K562 (cell line): ENCODE data around the gene ZNF821. TPM values are rescaled to one million over a fixed set of nuclear protein-coding genes. Genes with fewer than 3 reads are reported as not detected.

Experiments used
- CBFA2T2 ChIP-seq: fragments of 450-650 bp; conservative IDR thresholded peaks from 2 replicates; pipeline ENCODE4 v1.6.1; 2017; ENCODE audit warnings: mild to moderate bottlenecking
- ELF1 ChIP-seq: fragments of 200-800 bp; sonication (Bioruptor generic); IDR thresholded peaks from 2 replicates; pipeline ENCODE4 v1.6.1; 2016; ENCODE audit warnings: missing genetic modification characterization, missing compliant biosample characterization
- ESRRA ChIP-seq: fragments of 450-650 bp; IDR thresholded peaks from 2 replicates; pipeline ENCODE4 v1.6.1; 2014; ENCODE audit warnings: low read depth, mild to moderate bottlenecking, moderate library complexity, borderline replicate concordance
- MECOM ChIP-seq: fragments of 250-450 bp; sonication (Bioruptor Pico); IDR thresholded peaks from 2 replicates; pipeline ENCODE4 v1.8.0; 2022; ENCODE audit warnings: inconsistent platforms
- NCOA6 ChIP-seq: fragments of 450-650 bp; IDR thresholded peaks from 2 replicates; pipeline ENCODE4 v1.6.1; 2017; ENCODE audit warnings: mild to moderate bottlenecking
- STAG1 ChIP-seq: sonication (generic); formaldehyde crosslinking; IDR thresholded peaks from 2 replicates; pipeline ENCODE4 v1.5.0; 2020; ENCODE audit warnings: missing genetic modification reagents, borderline replicate concordance
- STAT5A ChIP-seq: IDR thresholded peaks from 2 replicates; pipeline ENCODE4 v1.6.1; 2012; ENCODE audit warnings: low read length, inconsistent platforms, borderline replicate concordance
- TAF1 ChIP-seq: IDR thresholded peaks from 2 replicates; pipeline ENCODE4 v1.6.1; 2011; ENCODE audit warnings: mild to moderate bottlenecking, low read length, moderate library complexity; ENCODE audit not compliant: insufficient read depth, control insufficient read depth, severe bottlenecking; ENCODE audit errors: extremely low read depth
- YY1 ChIP-seq, 3 experiments: IDR thresholded peaks; 2 replicates each; pipeline ENCODE4 v1.6.1; 2011; ENCODE audit warnings: low read length in 2 of 3, mild to moderate bottlenecking in 2 of 3, moderate library complexity in 2 of 3, borderline replicate concordance in 1 of 3, control low read depth in 1 of 3, low read depth in 1 of 3; ENCODE audit not compliant: insufficient read depth in 3 of 3, insufficient replicate concordance in 2 of 3, control insufficient read depth in 1 of 3, insufficient read length in 1 of 3; ENCODE audit errors: extremely low read depth in 1 of 3
- ZC3H8 ChIP-seq: fragments of 450-650 bp; IDR thresholded peaks from 2 replicates; pipeline ENCODE4 v1.6.1; 2017
- ZNF551 ChIP-seq: fragments of 250-450 bp; sonication (Bioruptor Pico); IDR thresholded peaks from 2 replicates; pipeline ENCODE4 v1.5.0; 2021; ENCODE audit warnings: mild to moderate bottlenecking, moderate library complexity
- polyA plus RNA-seq, 8 experiments: library from polyadenylated mRNA; depleted of rRNA in 4 of 8; stranded (reverse) in 5 of 8; unstranded in 3 of 8; fragments of >200 nt; fragmentation: Nextera tagmentation in 2 of 8; fragmentation: Illumina TruSeq in 1 of 8; extraction: Ambion mirVana in 2 of 8; extraction: Trizol in 1 of 8; gene quantifications; 2 replicates each; pipeline versions ENCODE4 v1.2.1 to v1.2.3, GENCODE V29; 2011 to 2014; ENCODE audit warnings: inconsistent platforms in 1 of 8, missing spikeins in 1 of 8
- total RNA-seq, 7 experiments: library from RNA; depleted of rRNA in 6 of 7; stranded (reverse); fragments of >200 nt in 6 of 7; fragmentation: Illumina TruSeq in 2 of 7; extraction: Trizol in 2 of 7; gene quantifications; 2 replicates each; pipeline versions ENCODE4 v1.2.1 to v1.2.3, GENCODE V29; 2011 to 2021; ENCODE audit warnings: low replicate concordance in 1 of 7
- TF ChIP-seq, protein P1 (sequence below), 2 experiments: fragments of 450-650 bp in 1 of 2; sonication (generic) in 1 of 2; formaldehyde crosslinking in 1 of 2; IDR thresholded peaks; 2 replicates each; pipeline versions ENCODE4 v1.7.1 to v1.9.0; 2016 to 2022; ENCODE audit warnings: inconsistent platforms in 1 of 2, mild to moderate bottlenecking in 1 of 2, missing genetic modification reagents in 1 of 2
- TF ChIP-seq, protein P2 (sequence below): fragments of 250-450 bp; sonication (Bioruptor Pico); IDR thresholded peaks from 2 replicates; pipeline ENCODE4 v1.4.0; 2020; ENCODE audit warnings: mild to moderate bottlenecking, moderate library complexity, borderline replicate concordance

ZNF821 gene
- total and polyA plus RNA-seq, 9 of the 15 experiments (the other 6 are each of a cell fraction or from before 2014, with no cell fraction given) = 0.38 to 5.6 (median 3.6) TPM

DNA sequence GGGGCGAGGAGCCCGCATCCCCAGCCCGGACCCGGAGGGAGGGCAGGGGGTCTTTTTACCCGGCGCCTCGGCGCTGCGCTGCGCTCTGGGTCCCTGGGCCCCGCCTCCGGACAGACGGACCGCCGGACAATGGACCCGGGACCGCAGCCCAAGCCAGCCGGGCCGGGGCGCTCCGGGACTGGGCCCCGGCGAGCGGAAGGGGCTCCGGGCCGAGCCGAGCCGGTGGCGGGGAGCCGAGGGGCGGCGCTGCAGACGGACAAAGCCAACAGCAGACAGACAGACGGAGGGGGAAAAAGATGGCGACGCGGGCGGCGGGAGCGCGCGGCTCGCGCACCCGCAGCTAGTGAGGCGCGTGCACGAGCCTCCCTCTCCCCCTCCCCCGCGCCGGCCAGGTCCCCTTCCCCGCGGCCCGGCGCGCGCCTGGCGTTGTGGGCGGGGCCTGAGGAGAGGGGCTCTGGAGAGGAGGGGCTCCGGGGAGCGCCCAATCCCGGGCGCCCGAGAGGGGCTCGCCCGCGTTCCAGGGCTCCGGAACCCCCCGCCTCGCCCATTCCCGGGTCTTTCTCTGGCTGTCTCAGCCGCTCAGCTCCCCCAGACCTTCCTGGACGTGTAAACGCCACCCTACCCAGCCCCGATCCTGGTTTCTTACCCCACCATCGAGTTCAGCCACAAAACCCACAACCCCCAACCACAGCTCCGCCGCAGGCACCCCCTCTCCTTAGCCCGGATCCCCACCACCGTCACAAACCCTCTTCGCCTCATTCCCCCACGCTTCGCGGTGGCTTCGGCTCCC lies at the start of gene ZNF821 (continued):
- TF ChIP-seq, protein P1, sequence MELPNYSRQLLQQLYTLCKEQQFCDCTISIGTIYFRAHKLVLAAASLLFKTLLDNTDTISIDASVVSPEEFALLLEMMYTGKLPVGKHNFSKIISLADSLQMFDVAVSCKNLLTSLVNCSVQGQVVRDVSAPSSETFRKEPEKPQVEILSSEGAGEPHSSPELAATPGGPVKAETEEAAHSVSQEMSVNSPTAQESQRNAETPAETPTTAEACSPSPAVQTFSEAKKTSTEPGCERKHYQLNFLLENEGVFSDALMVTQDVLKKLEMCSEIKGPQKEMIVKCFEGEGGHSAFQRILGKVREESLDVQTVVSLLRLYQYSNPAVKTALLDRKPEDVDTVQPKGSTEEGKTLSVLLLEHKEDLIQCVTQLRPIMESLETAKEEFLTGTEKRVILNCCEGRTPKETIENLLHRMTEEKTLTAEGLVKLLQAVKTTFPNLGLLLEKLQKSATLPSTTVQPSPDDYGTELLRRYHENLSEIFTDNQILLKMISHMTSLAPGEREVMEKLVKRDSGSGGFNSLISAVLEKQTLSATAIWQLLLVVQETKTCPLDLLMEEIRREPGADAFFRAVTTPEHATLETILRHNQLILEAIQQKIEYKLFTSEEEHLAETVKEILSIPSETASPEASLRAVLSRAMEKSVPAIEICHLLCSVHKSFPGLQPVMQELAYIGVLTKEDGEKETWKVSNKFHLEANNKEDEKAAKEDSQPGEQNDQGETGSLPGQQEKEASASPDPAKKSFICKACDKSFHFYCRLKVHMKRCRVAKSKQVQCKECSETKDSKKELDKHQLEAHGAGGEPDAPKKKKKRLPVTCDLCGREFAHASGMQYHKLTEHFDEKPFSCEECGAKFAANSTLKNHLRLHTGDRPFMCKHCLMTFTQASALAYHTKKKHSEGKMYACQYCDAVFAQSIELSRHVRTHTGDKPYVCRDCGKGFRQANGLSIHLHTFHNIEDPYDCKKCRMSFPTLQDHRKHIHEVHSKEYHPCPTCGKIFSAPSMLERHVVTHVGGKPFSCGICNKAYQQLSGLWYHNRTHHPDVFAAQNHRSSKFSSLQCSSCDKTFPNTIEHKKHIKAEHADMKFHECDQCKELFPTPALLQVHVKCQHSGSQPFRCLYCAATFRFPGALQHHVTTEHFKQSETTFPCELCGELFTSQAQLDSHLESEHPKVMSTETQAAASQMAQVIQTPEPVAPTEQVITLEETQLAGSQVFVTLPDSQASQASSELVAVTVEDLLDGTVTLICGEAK (IDR thresholded peaks at IDR 0.05) = peak; percentile 54
- TF ChIP-seq, protein P1 (CRISPR knock-in tag; IDR thresholded peaks at IDR 0.05) = no peak
- TF ChIP-seq ESRRA = peak; percentile 29; the same call in 1 of the 2 replicates
- TF ChIP-seq, protein P2, sequence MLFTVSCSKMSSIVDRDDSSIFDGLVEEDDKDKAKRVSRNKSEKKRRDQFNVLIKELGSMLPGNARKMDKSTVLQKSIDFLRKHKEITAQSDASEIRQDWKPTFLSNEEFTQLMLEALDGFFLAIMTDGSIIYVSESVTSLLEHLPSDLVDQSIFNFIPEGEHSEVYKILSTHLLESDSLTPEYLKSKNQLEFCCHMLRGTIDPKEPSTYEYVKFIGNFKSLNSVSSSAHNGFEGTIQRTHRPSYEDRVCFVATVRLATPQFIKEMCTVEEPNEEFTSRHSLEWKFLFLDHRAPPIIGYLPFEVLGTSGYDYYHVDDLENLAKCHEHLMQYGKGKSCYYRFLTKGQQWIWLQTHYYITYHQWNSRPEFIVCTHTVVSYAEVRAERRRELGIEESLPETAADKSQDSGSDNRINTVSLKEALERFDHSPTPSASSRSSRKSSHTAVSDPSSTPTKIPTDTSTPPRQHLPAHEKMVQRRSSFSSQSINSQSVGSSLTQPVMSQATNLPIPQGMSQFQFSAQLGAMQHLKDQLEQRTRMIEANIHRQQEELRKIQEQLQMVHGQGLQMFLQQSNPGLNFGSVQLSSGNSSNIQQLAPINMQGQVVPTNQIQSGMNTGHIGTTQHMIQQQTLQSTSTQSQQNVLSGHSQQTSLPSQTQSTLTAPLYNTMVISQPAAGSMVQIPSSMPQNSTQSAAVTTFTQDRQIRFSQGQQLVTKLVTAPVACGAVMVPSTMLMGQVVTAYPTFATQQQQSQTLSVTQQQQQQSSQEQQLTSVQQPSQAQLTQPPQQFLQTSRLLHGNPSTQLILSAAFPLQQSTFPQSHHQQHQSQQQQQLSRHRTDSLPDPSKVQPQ (CRISPR knock-in tag) = no peak
- no peak for TF ChIP-seq NCOA6
- TF ChIP-seq ZNF551 (CRISPR knock-in tag) = no peak
- TF ChIP-seq YY1 (IDR thresholded peaks at IDR 0.05; ENCODE audit: borderline replicate concordance in 1 of 3, control insufficient read depth in 1 of 3, extremely low read depth in 1 of 3, insufficient read depth in 3 of 3, insufficient read length in 1 of 3, insufficient replicate concordance in 2 of 3, low read depth in 1 of 3, low read length in 2 of 3) = peak; percentile 71 to 96 (median 93)
- TF ChIP-seq ELF1 (tag) = peak; percentile 17; the same call in 1 of the 2 replicates
- TF ChIP-seq CBFA2T2 = no peak
- peak; percentile 48; the same call in 1 of the 2 replicates for TF ChIP-seq STAG1
- no peak for TF ChIP-seq ZC3H8
- peak; percentile 40 for TF ChIP-seq TAF1
- TF ChIP-seq MECOM (CRISPR knock-in tag) = no peak
- no peak for TF ChIP-seq STAT5A
